HG03432 (cell line): Measurements from ENCODE around the gene C10orf53.
"Not testable (repeated sequence)": the region's sequence is repeated elsewhere in the genome, so short reads cannot be mapped to it uniquely, and the experiment has no call there.

Source experiments
- ATAC-seq: cut with Tn5 transposase; IDR thresholded peaks from one replicate; pipeline ENCODE4 v1.9.1; 2021; ENCODE audit warnings: mild to moderate bottlenecking, moderate library complexity; ENCODE audit not compliant: unreplicated experiment

The C10orf53 gene

DNA sequence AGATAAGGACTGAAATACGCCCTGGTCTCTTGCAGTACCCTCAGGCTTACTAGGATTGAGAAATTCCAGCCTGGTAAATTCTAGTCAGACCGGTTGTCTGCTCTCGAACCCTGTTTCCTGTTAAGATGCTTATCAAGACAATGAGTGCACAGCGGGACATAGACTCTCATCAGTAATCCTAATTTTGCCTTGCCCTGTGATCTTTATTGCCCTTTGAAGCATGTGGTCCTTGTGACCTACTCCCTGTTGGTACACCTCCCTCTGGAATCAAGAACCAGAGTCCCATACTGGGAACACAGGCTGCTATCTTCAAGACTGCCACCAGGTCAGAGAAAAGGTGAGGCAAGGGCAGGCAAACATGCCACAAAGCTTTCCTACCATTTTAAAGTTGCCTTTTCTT lies 7.2 kb downstream of the C10orf53 start:
- no peak for ATAC-seq

DNA sequence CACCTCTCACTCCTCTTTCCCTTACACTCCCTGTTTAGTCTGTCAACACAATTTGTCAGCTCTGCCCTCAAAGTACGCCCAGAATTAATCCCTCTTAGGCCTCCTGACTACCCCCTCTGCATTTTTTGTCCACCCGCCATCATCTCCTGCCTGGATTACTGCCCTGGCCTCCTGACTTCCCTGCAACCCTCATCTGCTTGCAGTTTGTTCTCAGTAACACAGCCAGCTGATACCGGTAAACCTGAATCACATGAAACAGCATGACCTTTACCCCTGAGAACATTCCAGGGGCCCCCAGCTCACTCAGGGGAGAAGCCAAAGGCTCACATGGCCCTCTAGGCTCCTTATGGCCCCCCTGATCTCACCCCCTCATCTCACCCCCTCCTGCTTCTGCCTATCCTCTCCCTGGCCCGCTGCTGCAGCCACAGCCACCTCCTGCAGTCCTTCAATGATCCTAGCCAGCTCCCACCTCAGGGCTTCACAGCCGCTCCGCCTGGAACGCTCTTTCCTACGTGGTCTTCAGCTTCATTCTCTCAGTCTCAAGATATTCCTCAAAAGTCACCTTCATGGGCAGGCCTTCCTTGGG lies 8.9 kb downstream of the C10orf53 start:
- no peak for ATAC-seq

DNA sequence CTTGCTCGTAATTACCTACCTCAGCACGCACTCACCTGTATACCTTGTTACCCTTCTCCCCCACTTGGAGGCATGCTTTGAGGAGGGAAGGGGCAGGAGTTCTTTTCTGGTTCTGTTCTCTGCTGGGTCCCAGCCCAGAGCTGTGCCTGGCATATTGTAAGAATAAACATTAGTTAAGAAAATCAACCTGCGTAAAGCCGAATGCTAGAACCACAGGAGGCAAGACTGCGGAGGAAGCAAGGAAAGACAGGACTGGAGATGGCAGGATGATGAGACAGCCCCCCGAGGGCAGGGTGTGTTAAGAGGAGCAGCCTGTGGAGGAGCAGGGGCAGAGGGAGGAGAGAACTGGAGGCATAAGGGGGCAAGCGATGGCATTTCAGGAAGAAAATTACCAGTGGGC lies 9.5 kb downstream of the C10orf53 start:
- ATAC-seq = no peak

DNA sequence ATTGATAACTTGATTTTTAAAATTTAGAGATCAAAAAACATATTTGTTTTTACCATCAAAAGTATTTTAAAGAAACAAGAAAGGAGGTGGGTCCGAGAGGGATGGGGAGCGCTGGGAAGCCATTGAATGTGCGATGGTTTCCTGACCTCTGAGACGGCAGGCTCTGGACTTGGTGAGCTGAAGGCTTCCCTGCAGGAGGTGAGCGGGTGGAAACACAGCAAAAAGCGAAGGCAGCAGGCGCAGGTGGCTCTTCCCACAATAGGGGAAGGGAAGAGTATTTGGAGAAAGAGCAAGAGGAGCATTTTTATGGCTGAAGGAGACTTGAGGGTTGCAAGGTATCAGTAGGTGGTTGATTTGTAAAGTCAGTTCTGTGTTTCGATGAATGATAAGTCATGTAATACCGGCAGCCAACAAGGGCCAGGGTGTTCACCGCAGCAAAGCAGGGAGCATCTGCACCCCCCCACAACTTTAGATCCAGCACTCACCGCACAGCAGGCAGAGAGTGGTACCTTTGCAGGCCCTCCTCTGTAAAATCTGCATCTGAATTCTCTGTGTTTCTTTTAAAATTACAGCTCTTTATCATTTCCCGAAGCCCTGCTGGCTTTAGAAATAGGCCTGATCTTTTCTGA lies 10.5 kb downstream of the C10orf53 start:
- no peak for ATAC-seq

DNA sequence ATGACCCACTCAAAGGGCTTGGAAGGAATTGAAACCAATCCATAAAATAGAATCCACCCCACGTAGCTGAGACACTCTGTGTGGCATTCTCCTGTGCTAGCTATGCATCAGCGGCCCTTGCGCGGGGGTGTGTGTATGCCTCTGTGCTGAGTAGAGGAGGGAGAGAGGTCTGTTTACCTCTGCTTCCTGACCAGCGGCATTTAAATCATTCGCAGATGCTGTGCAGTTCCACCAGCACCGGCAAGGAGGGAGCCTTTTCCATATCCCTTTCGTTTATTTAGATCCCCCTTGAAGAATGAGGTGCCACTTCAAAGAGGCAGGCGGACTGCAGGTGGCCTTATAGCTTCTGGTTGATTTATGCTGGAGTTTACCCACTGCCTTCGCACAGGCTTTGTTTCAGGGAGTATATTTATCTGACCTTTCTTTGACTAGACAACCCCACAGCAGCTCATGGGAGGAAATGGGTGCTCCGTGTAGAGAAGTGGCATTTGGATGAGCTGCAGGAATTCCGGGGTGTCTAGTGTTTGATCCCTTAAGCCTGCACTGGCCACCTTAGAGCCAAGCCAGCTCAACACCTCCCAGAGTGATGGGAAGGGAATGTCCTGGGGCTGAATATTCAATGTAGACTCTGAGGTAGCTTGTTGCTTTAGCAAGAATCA lies 11.4 kb downstream of the C10orf53 start:
- ATAC-seq = no peak

DNA sequence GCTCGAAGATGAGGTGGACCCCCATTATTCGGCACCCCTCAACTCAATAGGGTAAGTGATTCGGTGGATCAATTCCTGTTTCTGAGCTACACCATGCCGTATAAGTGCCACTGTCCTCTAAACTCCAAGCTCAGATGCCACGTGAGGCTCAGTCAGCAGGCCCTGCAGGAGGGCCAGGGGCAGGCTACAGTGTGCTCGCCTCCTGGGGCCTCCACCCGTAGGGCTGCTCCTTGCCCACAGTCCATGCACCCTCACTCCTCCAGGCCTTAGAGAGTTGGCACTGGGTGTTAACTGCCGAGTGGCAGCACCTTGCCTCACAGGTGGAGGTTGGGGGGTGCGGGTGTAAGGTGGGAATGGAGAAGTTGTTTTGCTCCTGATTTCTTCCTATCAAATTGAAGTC lies 12.1 kb downstream of the C10orf53 start:
- ATAC-seq = no peak

DNA sequence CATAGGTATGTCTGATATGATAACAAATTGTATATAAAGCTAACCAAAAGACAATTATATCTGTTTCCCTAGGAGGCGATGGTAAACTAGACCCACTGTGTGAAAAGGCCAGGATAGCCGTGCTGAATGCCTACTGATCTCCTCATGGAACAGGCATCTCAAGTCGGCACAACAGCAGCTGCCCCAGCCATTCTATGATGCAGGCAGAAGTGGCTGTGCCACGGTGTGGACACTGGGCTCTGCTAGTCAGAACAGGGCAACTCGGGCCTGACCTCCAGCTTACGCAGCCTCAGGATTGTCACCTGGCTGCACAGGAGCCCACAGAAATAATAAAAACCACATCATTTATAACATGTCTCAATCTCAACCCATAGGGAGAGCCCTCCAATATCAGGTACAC lies 15.0 kb downstream of the C10orf53 start:
- ATAC-seq = no peak

DNA sequence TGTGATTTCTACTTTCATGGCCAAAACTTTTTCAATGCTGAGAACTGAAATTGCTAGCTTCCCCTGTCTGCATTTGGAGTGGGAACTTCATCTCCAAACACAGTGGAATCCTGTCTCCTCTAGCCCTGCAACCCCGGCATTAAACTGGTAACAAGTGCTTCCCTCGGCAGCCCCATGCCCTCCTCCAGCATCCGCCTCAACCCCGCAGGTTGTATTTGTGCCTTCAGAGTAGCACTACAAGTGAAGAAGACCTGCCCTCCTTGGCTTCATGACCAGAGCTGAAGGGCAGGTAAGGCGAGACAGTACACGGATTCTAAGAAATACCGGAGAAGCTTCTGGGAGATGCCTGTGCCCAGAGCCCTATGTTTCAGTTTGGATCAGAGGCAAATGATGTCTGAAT lies 16.9 kb downstream of the C10orf53 start:
- no peak for ATAC-seq

DNA sequence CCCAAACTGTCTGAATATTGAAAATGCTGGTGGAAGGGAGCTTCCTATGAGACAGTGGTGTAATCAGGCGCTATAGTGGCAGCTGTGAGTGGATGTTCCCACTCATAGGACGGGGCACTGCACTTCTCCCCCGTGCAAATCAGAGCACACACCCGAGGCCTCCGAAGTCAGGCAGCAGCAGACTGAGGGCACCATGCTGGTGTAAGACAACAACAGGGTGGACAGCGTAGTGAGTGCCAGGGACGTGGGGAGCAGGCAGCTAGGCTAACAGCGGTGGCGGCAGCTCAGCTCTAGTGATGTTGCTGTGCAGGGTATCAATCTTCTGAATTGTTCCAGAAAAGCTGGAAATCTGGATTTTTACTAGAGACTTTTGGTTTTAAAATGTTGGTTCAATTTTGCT lies 19.2 kb downstream of the C10orf53 start:
- ATAC-seq = no peak

DNA sequence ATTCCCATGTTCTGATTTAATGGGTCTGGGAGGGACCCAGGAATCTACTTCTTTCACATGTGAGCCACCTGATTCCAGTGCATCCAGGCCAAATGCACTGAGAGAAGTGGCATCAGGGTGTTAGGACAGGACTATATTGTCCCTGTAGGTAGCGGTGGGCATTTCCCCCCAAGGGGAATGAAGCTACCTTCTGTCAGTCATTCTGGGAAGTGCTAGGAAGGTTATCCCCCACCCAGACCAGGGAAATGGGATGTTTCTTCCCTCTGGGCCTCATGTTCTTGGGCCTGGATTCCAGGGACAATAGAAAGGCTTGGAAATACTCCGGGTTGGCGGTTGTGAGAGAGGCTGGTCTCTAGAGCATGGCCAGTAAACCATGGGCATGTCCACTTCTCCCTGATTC lies 20.8 kb downstream of the C10orf53 start:
- no peak for ATAC-seq

DNA sequence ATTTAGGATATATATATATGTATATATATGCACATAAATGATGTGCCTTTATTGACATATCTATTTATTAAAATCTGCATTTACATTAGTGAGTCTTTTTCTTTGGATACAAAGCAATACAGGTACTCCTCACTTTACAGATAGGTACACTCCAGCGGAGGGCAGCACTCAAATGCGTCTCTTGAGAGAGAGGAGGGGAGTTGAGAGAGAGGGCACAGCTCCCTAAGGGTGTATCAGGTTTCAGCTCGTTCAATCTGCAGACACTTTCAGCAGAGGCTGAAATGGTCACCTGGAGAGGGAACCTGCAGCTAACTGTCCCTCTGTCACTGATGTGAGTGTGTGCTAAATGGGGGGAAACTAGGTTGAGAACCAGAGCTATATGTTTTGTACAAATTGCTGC lies 21.5 kb downstream of the C10orf53 start:
- no peak for ATAC-seq

DNA sequence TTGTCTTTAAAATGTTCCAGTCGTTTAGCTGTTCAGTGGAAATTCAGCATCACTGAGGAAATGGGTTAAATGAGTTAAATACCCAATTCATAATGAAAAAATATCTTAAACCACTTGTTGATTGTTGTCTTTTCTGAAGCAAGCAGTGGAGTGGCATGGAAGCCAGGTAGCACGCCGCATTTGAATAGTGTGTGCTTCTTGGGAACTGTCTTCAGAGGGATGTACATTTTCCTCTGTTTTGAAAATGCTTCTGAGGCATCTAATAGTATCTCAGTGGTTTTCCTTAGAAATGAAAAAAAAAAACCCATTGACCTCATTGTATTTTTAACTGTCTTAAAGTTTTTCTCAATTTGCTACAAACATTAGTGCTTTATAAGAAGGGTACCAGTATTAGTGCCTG lies 28.1 kb downstream of the C10orf53 start:
- ATAC-seq = no peak

DNA sequence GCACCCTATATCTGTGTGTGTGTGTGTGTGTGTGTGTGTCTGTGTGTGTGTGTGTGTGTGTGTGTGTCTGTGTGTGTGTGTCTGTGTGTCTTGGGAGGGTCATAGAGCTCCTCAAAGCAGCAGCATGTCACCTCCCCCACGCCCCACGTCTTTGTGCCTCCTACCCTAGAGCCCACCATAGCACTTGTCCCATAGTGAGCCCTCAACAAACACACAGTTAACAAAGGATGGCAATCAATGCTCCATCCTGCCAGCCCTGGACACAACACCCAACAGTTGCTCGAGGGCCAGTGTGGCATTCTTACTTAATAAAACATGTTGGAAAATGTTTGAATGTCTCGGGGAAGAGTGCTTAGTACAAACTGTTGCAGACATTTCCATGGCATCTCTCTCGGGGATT lies 30.5 kb downstream of the C10orf53 start:
- ATAC-seq = no peak

DNA sequence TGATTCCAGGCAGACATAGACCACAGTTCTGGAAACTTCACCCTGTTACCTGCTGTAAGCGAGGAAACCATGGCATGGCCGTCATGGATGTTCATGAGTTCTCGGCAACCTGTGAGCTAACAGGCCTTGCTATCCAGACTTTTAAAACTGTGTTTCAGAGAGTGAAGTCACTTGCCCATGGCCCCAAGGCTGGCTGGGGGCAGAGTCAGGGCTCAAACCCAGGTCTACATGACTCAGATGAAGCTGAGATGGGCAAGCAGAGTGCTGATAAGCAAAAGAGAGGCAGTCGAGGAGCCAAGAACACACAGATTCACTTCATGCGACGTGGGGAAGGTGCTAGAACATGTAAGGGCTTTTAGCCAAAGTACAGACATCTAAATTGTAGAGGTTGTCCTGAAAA lies 31.5 kb downstream of the C10orf53 start:
- ATAC-seq = no peak

DNA sequence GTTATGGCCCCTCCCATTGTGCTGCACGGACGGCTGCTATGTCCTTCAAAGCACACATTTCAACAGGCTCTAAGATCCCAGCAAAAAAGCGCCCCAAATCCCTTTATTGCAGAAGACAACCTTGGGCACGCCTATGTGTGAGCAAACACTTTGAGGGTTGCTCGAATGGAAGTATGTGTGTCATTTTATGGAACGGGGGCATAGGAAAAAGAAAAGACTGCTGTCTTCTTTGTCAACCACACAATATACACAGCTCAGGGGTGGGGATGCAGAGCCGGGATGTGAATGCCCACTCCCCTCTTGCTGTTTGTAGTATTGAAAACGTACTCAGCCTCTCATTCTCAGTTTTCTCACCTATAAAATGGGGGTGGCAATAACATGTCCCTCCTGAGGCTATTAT lies 32.0 kb downstream of the C10orf53 start:
- ATAC-seq = no peak

DNA sequence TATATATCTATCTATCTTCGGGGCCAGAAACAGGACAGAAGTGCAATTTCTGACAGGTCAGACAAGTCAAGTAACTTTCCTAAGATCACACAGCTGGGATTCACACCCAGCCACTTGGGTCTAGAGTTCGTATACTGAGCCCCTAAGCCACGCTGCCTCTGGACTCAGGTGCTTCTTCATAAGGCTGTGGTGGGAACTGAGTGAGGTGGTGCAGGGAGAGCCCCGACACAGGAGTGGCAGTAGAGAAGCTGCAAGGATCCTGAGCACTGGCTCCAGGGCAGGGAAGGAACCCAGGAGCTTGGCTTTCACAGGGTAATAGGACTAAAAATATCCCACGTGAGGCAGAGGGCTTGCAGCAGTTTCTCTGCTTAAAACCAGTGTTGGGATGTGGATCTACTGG lies 33.8 kb downstream of the C10orf53 start:
- ATAC-seq = no peak

DNA sequence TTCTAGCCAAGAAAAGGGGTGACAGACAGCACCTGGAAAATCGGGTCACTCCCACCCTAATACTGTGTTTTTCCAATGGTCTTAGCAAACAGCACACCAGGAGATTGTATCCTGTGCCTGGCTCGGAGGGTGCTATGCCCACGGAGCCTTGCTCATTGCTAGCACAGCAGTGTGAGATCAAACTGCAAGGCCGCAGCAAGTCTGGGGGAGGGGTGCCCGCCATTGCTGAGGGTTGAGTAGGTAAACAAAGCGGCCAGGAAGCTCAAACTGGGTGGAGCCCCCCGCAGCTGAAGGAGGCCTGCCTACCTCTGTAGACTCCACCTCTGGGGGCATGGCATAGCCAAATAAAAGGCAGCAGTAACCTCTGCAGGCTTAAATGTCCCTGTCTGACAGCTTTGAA lies 35.7 kb downstream of the C10orf53 start:
- not testable (repeated sequence) for ATAC-seq

DNA sequence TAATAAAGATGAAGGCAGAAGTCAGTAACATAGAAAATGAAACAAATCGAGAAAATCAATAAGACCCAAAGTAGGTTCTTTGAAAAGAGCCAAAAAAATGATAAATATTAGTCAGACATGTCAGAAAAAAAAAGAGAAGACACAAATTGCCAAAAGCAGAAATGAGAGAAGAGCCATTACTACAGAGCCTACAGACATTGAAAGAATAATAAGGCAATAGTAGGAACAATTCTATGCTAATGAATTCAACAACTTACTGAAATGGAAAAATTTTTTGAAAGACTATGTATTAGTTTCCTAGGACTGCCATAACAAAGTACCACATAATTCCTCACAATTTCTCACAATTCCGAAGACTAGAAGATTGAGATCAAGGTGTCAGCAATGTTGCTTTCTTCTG lies 47.1 kb downstream of the C10orf53 start:
- ATAC-seq = no peak

DNA sequence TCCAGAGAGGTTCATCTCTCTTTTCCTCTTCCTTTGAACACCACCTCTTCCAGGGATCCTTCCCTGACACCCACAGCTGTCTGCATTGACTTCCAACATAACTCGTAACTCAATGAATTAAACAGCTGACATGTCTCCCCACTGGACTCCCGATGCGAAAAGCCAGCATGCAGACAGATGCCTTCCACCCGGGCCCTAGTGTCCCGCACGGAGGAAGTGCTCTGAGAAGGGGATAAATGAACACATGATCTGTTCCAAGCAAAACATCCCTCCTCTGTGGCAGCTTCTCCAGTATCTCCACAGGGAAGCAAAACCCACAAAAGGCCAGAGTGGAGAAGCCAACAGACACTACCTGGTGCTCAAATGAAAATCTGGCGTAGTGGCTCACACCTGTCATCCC lies 54.4 kb downstream of the C10orf53 start:
- ATAC-seq = no peak

DNA sequence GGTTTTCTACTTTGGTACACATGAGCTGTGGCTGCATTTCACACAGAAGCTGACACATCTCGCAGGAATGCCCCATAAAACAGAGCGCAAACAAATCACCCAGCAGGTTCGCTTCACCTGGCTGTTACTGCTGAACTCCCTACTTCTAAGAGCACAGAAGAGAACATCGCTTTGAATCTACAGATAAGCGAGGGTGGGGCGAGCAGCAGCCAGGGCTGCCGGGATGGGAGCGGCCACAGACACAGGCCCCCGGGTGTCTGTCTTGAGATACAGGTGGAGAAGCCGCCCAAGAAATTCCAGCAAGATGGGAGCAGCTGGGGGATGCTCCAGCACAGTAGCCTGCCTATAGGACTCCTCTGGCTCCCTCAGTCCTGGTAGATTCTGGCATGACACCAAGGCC lies 55.2 kb downstream of the C10orf53 start:
- ATAC-seq = no peak

DNA sequence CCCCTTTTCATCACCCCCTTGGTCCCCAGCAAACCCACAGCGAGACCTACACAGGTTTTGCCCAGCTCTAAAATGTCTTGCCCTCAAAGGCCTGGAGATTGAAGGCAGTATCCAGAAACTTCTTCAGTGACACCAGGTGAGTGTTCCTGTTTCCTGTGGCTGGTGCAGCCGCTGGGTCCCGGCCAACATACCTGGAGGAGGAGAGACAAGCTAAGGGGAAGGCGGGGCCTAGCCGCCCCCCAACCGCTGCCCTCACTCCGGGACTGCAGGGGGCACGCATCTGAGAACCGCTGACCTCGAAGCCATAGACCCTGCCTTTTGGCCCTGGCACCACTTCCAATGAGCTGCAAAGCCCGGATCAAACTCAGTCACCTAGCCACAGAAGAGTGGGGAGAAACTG lies 55.7 kb downstream of the C10orf53 start:
- ATAC-seq = no peak

DNA sequence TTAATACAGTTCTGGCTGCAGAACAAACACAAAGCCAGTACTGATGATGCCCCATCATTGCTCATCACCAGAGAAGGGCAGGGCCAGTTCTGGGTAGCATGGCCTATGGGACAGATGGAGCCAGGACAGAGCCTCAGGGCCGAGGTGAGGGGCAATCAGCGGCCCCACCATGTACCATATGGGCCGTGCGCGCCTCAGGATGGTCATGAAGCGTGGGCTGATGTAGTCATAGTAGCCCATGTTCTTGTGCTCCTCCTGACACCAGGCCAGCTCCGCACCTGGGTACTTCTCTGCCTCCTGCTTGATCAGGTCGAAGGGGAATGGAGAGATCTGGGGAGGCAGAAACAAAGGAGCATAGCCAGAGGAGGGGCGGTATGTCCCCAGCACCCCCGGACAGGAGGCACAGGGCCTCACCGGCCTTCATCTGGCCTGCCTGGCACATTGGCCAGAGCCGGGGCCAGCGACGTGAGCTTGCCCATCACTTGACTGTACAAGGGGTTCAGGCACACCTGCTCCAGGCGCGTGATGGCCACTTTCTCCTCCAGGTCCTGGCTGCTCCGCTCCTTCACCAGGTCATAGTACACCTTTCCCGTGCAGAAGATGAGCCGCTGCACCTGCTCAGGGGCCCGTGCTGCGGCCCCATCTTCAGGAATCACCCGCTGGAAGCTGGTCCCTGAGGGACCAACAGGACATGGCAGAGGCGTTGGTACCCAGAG lies 56.6 kb downstream of the C10orf53 start:
- no peak for ATAC-seq
